ENCODE measurements around the gene LRCH1.

The LRCH1 gene

GRCh38 chr13:46668302-46668720 lies 115.3 kb downstream of the LRCH1 start:
- no peak for DNase-seq

GRCh38 chr13:46668931-46669525 lies 116.1 kb downstream of the LRCH1 start:
- no peak for DNase-seq

- no peak for DNase-seq
These were observed 119.5 kb downstream of the LRCH1 start for GRCh38 chr13:46672338-46673090.

- no peak for DNase-seq
These were observed 122.0 kb downstream of the LRCH1 start for GRCh38 chr13:46675016-46675415.

- DNase-seq = no peak
These were observed 123.4 kb downstream of the LRCH1 start for GRCh38 chr13:46676378-46676725.

GRCh38 chr13:46679369-46680120 lies 126.6 kb downstream of the LRCH1 start:
- no peak for DNase-seq

GRCh38 chr13:46682015-46682414 lies 129.0 kb downstream of the LRCH1 start:
- no peak for DNase-seq

- DNase-seq = no peak
These were observed 129.7 kb downstream of the LRCH1 start for GRCh38 chr13:46682707-46683106.

- DNase-seq = no peak
These were observed 130.8 kb downstream of the LRCH1 start for GRCh38 chr13:46683676-46684260.

GRCh38 chr13:46684287-46685001 lies 131.5 kb downstream of the LRCH1 start:
- no peak for DNase-seq

- DNase-seq = no peak
These were observed 132.2 kb downstream of the LRCH1 start for GRCh38 chr13:46685006-46685730.

- DNase-seq = no peak
These were observed 133.2 kb downstream of the LRCH1 start for GRCh38 chr13:46686171-46686570.

- DNase-seq = no peak
These were observed 134.8 kb downstream of the LRCH1 start for GRCh38 chr13:46687810-46688209.

GRCh38 chr13:46688306-46688705 lies 135.3 kb downstream of the LRCH1 start:
- DNase-seq = no peak

- DNase-seq = no peak
These were observed 145.0 kb downstream of the LRCH1 start for GRCh38 chr13:46698014-46698413.

- DNase-seq = no peak
These were observed 146.0 kb downstream of the LRCH1 start for GRCh38 chr13:46698910-46699460.

- DNase-seq = no peak
These were observed 159.6 kb downstream of the LRCH1 start for GRCh38 chr13:46712524-46712923.

- no peak for DNase-seq
These were observed 162.4 kb downstream of the LRCH1 start for GRCh38 chr13:46715363-46715762.

- DNase-seq = no peak
These were observed 163.9 kb downstream of the LRCH1 start for GRCh38 chr13:46716821-46717220.

GRCh38 chr13:46717275-46717674 lies 164.3 kb downstream of the LRCH1 start:
- no peak for DNase-seq

GRCh38 chr13:46717856-46718255 lies 164.9 kb downstream of the LRCH1 start:
- no peak for DNase-seq

GRCh38 chr13:46720189-46720588 lies 167.2 kb downstream of the LRCH1 start:
- DNase-seq = no peak
